GM19193 (cell line): ENCODE measurements around the gene GRAMD1B.

ENCODE experiments used
- POLR2A ChIP-seq: IDR thresholded peaks from 4 replicates; pipeline ENCODE4 v1.6.1; 2011; ENCODE audit not compliant: insufficient read depth, insufficient read length; ENCODE audit errors: extremely low read depth

Gene GRAMD1B

GRCh38 chr11:123566852-123567251, 136.8 kb downstream of the GRAMD1B start:
- TF ChIP-seq POLR2A, result no peak

- no peak for TF ChIP-seq POLR2A
Measured at GRCh38 chr11:123567466-123567865, 137.4 kb downstream of the GRAMD1B start.

GRCh38 chr11:123568367-123568870, 138.3 kb downstream of the GRAMD1B start:
- TF ChIP-seq POLR2A, result no peak

GRCh38 chr11:123569393-123569792, 139.3 kb downstream of the GRAMD1B start:
- TF ChIP-seq POLR2A, result no peak

GRCh38 chr11:123570939-123571580, 141.0 kb downstream of the GRAMD1B start:
- no peak for TF ChIP-seq POLR2A

- no peak for TF ChIP-seq POLR2A
Measured at GRCh38 chr11:123573286-123573685, 143.2 kb downstream of the GRAMD1B start.

- no peak for TF ChIP-seq POLR2A
Measured at GRCh38 chr11:123575441-123575840, 145.4 kb downstream of the GRAMD1B start.

- TF ChIP-seq POLR2A, result no peak
Measured at GRCh38 chr11:123576082-123576481, 146.0 kb downstream of the GRAMD1B start.

GRCh38 chr11:123576501-123576900, 146.4 kb downstream of the GRAMD1B start:
- TF ChIP-seq POLR2A, result no peak

- TF ChIP-seq POLR2A, result no peak
Measured at GRCh38 chr11:123577081-123577598, 147.1 kb downstream of the GRAMD1B start.

GRCh38 chr11:123578778-123579481, 148.9 kb downstream of the GRAMD1B start:
- no peak for TF ChIP-seq POLR2A

GRCh38 chr11:123579482-123579812, 149.4 kb downstream of the GRAMD1B start:
- TF ChIP-seq POLR2A, result no peak

- no peak for TF ChIP-seq POLR2A
Measured at GRCh38 chr11:123580137-123580536, 150.1 kb downstream of the GRAMD1B start.

GRCh38 chr11:123580557-123581275, 150.6 kb downstream of the GRAMD1B start:
- TF ChIP-seq POLR2A, result no peak

- TF ChIP-seq POLR2A, result no peak
Measured at GRCh38 chr11:123581651-123582399, 151.8 kb downstream of the GRAMD1B start.
